Gastrocnemius medialis (tissue), 4 donors: ENCODE results near the gene SH2D5.

Experiments
- CTCF ChIP-seq, 5 experiments: fragments of 450-650 bp in 3 of 5; fragments of 200-600 bp in 2 of 5; sonication (generic) in 2 of 5; IDR thresholded peaks in 4 of 5; conservative IDR thresholded peaks in 1 of 5; 1 replicate in 4 of 5; 2 replicates in 1 of 5; pipeline ENCODE4 v1.5.1; 2016 to 2019; ENCODE audit warnings: antibody characterized with exemption in 5 of 5, mild to moderate bottlenecking in 3 of 5, moderate library complexity in 3 of 5
- POLR2A ChIP-seq, 2 donors: fragments of 450-650 bp; IDR thresholded peaks; one replicate each; pipeline ENCODE4 v1.6.1; 2017; ENCODE audit warnings: antibody characterized with exemption in 2 of 2, mild to moderate bottlenecking in 2 of 2, moderate library complexity in 2 of 2

GRCh38 chr1:20680269-20680668, 52.2 kb downstream of the SH2D5 start:
- TF ChIP-seq POLR2A (IDR thresholded peaks at IDR 0.05) (no peak), CTCF (IDR thresholded peaks at IDR 0.05 in 4 of 5, conservative IDR thresholded peaks at IDR 0.05 in 1 of 5) (no peak)
